ENCODE data around the gene DEDD2. TPM values are rescaled to one million over a fixed set of nuclear protein-coding genes. Genes with fewer than 3 reads are reported as not detected.
A peak's percentile ranks its signal among the peaks of the same experiment; 100 is the strongest.

Gene DEDD2
- total RNA-seq, 1 experiment from 2014 or later, result 32.7 TPM

GRCh38 chr19:42193294-42193693 is 24.2 kb downstream of the DEDD2 start:
- ChIA-PET POLR2A (no interaction called here), RAD21 (ENCODE audit: low non-redundant PET in 1 of 2, low total read pairs in 2 of 2, uncharacterized antibody in 2 of 2, unreplicated experiment in 2 of 2) (no interaction called here), CTCF (no interaction called here)
- ATAC-seq (no peak), DNase-seq (ENCODE audit: low read depth, low spot score) (no peak)
- TF ChIP-seq EZH2phosphoT487 (IDR thresholded peaks at IDR 0.05; ENCODE audit: borderline replicate concordance) (no peak), ELF1 (IDR thresholded peaks at IDR 0.05; ENCODE audit: borderline replicate concordance, low read depth) (no peak), CBX3 (IDR thresholded peaks at IDR 0.05; ENCODE audit: low read depth) (0 out of 2 replicates have a peak, but pooled peaks have one; percentile 28), POLR2AphosphoS5 (IDR thresholded peaks at IDR 0.05; ENCODE audit: low read depth, low read length) (no peak), FOSL1 (IDR thresholded peaks at IDR 0.05; ENCODE audit: low read depth) (no peak)
- Histone ChIP-seq H2AFZ (ENCODE audit: low read depth, low read length, poor library complexity, severe bottlenecking) (no peak overlapping the region), H3K9me3 (ENCODE audit: control insufficient read depth in 1 of 2, insufficient read depth in 1 of 2, low read depth in 1 of 2, low read length in 2 of 2) (no peaks in the 10 kb centered on the region; a peak in 1 of 4 replicates), H3K79me2 (ENCODE audit: insufficient read depth, low read length) (no peaks in the 10 kb centered on the region), H3K4me3 (replicated peaks in 1 of 2; ENCODE audit: low read depth in 1 of 2, low read length in 2 of 2) (no peak overlapping the region), H3K4me1 (ENCODE audit: control insufficient read depth in 1 of 2, insufficient read depth in 2 of 2, low read length in 2 of 2) (peaks cover 12 to 38% of the 10 kb centered on the region in 2 experiments), H3K4me2 (ENCODE audit: low read length) (no peak overlapping the region), H4K20me1 (ENCODE audit: insufficient read depth) (no peaks in the 10 kb centered on the region), H3K27me3 (ENCODE audit: insufficient read depth, low read length) (no peaks in the 10 kb centered on the region), H3K9me2 (ENCODE audit: insufficient read depth) (no peaks in the 10 kb centered on the region), H3K9ac (ENCODE audit: low read length) (no peak overlapping the region), H3K27ac (ENCODE audit: low read depth, low read length) (no peak overlapping the region), H3K36me3 (ENCODE audit: control insufficient read depth in 1 of 2, insufficient read depth in 2 of 2, low read length in 2 of 2) (peaks cover 2 to 9% of the 10 kb centered on the region in 2 experiments; a peak in 1 of 4 replicates)
- BruUV-seq (replicated peaks), result no TSS peak
- intact Hi-C loops (cut with micrococcal nuclease), result no loop called here

- Histone ChIP-seq H3K9ac (ENCODE audit: low read length) (peak overlapping the region; percentile 11; the same call in 1 of the 2 replicates), H3K27me3 (ENCODE audit: insufficient read depth, low read length) (no peaks in the 10 kb centered on the region), H3K4me3 (replicated peaks in 1 of 2; ENCODE audit: low read depth in 1 of 2, low read length in 2 of 2) (no peak overlapping the region), H3K9me2 (ENCODE audit: insufficient read depth) (no peaks in the 10 kb centered on the region), H3K4me1 (ENCODE audit: control insufficient read depth in 1 of 2, insufficient read depth in 2 of 2, low read length in 2 of 2) (peaks cover 12 to 30% of the 10 kb centered on the region in 2 experiments), H4K20me1 (ENCODE audit: insufficient read depth) (no peaks in the 10 kb centered on the region), H3K27ac (ENCODE audit: low read depth, low read length) (no peak overlapping the region), H3K36me3 (ENCODE audit: control insufficient read depth in 1 of 2, insufficient read depth in 2 of 2, low read length in 2 of 2) (0 out of 4 replicates have a peak, but pooled peaks cover 0 to 5% of the 10 kb centered on the region in 2 experiments), H3K9me3 (ENCODE audit: control insufficient read depth in 1 of 2, insufficient read depth in 1 of 2, low read depth in 1 of 2, low read length in 2 of 2) (no peaks in the 10 kb centered on the region; a peak in 1 of 4 replicates), H3K4me2 (ENCODE audit: low read length) (peak overlapping the region; percentile 54), H2AFZ (ENCODE audit: low read depth, low read length, poor library complexity, severe bottlenecking) (no peak overlapping the region), H3K79me2 (ENCODE audit: insufficient read depth, low read length) (no peaks in the 10 kb centered on the region)
- ATAC-seq (peak; percentile 77), DNase-seq (ENCODE audit: low read depth, low spot score) (peak; percentile 80)
- POLR2A ChIA-PET, result no interaction called here
- intact Hi-C loops (cut with micrococcal nuclease), result no loop called here
- TF ChIP-seq CBX3 (IDR thresholded peaks at IDR 0.05; ENCODE audit: low read depth) (peak; percentile 72; the same call in 1 of the 2 replicates), FOSL1 (IDR thresholded peaks at IDR 0.05; ENCODE audit: low read depth) (peak; percentile 76), YY1 (IDR thresholded peaks at IDR 0.05; ENCODE audit: extremely low read depth, insufficient replicate concordance, low read depth, low read length) (no peak), ATF3 (IDR thresholded peaks at IDR 0.05) (no peak), EZH2phosphoT487 (IDR thresholded peaks at IDR 0.05; ENCODE audit: borderline replicate concordance) (no peak), SP1 (IDR thresholded peaks at IDR 0.05; ENCODE audit: low read depth) (peak; percentile 78), POLR2AphosphoS5 (IDR thresholded peaks at IDR 0.05; ENCODE audit: low read depth, low read length) (0 out of 2 replicates have a peak, but pooled peaks have one; percentile 27), REST (IDR thresholded peaks at IDR 0.05; ENCODE audit: low read depth) (no peak), EZH2 (IDR thresholded peaks at IDR 0.05) (no peak), JUND (IDR thresholded peaks at IDR 0.05) (peak; percentile 64), CEBPB (IDR thresholded peaks at IDR 0.05; ENCODE audit: low read depth) (no peak), ZBTB33 (IDR thresholded peaks at IDR 0.05; ENCODE audit: extremely low read depth, insufficient replicate concordance, low read length) (no peak), MAX (IDR thresholded peaks at IDR 0.05) (peak; percentile 78)
- BruUV-seq (replicated peaks), result no TSS peak
- RAD21 ChIA-PET (ENCODE audit: low non-redundant PET in 1 of 2, low total read pairs in 2 of 2, uncharacterized antibody in 2 of 2, unreplicated experiment in 2 of 2), result no interaction called here
- CTCF ChIA-PET, result interaction anchor here (0.8 kb wide), 1 partner anchor 15 kb away, joined by 3 read pairs; no protein-coding TSS in a partner anchor
These were observed 25.6 kb downstream of the DEDD2 start for GRCh38 chr19:42191855-42192254.
